T-helper 17 cell (primary cell): ENCODE data around the gene ZNF800. TPM values are rescaled to one million over a fixed set of nuclear protein-coding genes. Genes with fewer than 3 reads are reported as not detected.

Experiments used
- ATAC-seq: fragments of 150-1000 bp; cut with Tn5 transposase; 2 replicates; pipeline ENCODE4 v1.10.0; 2021; ENCODE audit warnings: mild to moderate bottlenecking, moderate library complexity
- DNase-seq, 3 donors: peaks; one replicate each; pipeline versions ENCODE4 v3.0.0 to v3.0.0-alpha.2; 2020 to 2021
- H3K9me3 ChIP-seq: one replicate; pipeline ENCODE4 v1.7.0; 2013; ENCODE audit warnings: low read length, mild to moderate bottlenecking; ENCODE audit not compliant: control insufficient read depth, poor library complexity, severe bottlenecking
- H3K27ac Mint-ChIP-seq: one replicate; pipeline ENCODE4 v1.8.0; 2022; ENCODE audit warnings: mild to moderate bottlenecking, moderate library complexity, mixed read lengths
- H3K27me3 Mint-ChIP-seq: one replicate; pipeline ENCODE4 v1.8.0; 2022; ENCODE audit warnings: mixed read lengths
- H3K36me3 Mint-ChIP-seq: one replicate; pipeline ENCODE4 v1.8.0; 2022; ENCODE audit warnings: low read depth, mixed read lengths
- H3K4me1 Mint-ChIP-seq: one replicate; pipeline ENCODE4 v1.8.0; 2022; ENCODE audit warnings: mild to moderate bottlenecking, mixed read lengths
- H3K4me3 Mint-ChIP-seq: one replicate; pipeline ENCODE4 v1.8.0; 2022; ENCODE audit warnings: mild to moderate bottlenecking, moderate library complexity, mixed read lengths
- total RNA-seq, 4 donors: library from RNA in 2 of 4; stranded (reverse) in 2 of 4; gene quantifications; one replicate each; pipeline ENCODE4 v1.2.3 and lab custom pipeline; 2022 to 2026

The ZNF800 gene
- total RNA-seq, 2 donors from 2014 or later: 67.2 to 70.1 TPM

DNA sequence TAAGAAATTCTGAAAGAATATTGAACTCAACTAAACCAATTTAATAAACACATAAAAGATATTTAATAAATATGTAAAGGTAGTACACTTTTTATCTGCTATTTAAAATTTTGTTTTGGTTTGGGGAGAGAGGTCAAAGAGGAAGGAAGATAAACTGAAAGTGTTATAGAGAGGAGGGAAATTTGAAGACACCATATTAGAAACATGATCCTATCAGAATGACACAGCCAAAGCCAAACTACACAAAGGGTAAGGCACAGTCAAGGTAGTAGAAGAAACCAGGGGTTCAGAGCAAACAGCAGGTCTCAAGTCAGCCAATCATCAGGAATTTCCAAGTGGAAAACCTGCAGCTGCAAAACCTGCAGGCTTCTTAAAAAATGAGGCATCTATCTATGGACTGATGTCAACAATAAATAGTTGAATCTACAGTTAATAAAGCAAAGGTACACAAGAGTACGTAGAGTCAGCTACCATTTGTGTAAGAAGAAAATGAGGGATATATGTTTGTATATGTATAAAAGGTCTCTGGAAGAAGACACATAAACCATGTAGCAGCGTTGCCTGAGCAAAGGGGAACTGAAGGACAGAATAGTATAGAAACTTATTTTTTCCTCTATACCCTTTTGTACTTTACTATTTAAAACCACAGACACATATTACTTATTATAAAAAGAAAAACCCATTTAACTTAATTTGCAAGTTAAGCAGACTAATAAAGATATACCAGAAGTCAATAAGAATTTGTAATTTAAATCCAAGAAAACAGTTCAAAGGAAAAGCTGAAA is 10.0 kb downstream of the ZNF800 start:
- Mint-ChIP-seq H3K36me3 (peaks cover 11% of the 10 kb centered on the region), H3K4me3 (peak overlapping the region; percentile 64), H3K4me1 (peaks cover 48% of the 10 kb centered on the region), H3K27me3 (no peaks in the 10 kb centered on the region), H3K27ac (no peak overlapping the region)
- DNase-seq: no peak
- ATAC-seq: no peak
- no peaks in the 10 kb centered on the region for H3K9me3 ChIP-seq

GRCh38 chr7:127380479-127380878 is 12.0 kb downstream of the ZNF800 start:
- Mint-ChIP-seq H3K27me3 (no peaks in the 10 kb centered on the region), H3K4me3 (peak overlapping the region; percentile 41), H3K4me1 (peaks cover 44% of the 10 kb centered on the region), H3K36me3 (peaks cover 11% of the 10 kb centered on the region), H3K27ac (peak overlapping the region; percentile 85)
- ATAC-seq: peak; percentile 35
- no peak for DNase-seq
- H3K9me3 ChIP-seq: no peaks in the 10 kb centered on the region

- no peak for ATAC-seq
- H3K27me3 Mint-ChIP-seq: no peaks in the 10 kb centered on the region
- peaks cover 11% of the 10 kb centered on the region for H3K36me3 Mint-ChIP-seq
- no peak for DNase-seq
- H3K4me3 Mint-ChIP-seq: peak overlapping the region; percentile 77
- no peaks in the 10 kb centered on the region for H3K9me3 ChIP-seq
- H3K4me1 Mint-ChIP-seq: peaks cover 44% of the 10 kb centered on the region
- peak overlapping the region; percentile 85 for H3K27ac Mint-ChIP-seq
Observed at GRCh38 chr7:127379642-127380041, 12.9 kb downstream of the ZNF800 start.

GRCh38 chr7:127378537-127378936 is 14.0 kb downstream of the ZNF800 start:
- no peak overlapping the region for H3K4me3 Mint-ChIP-seq
- ATAC-seq: no peak
- no peaks in the 10 kb centered on the region for H3K27me3 Mint-ChIP-seq
- no peak overlapping the region for H3K27ac Mint-ChIP-seq
- peaks cover 47% of the 10 kb centered on the region for H3K4me1 Mint-ChIP-seq
- no peaks in the 10 kb centered on the region for H3K9me3 ChIP-seq
- DNase-seq: no peak
- peaks cover 11% of the 10 kb centered on the region for H3K36me3 Mint-ChIP-seq

DNA sequence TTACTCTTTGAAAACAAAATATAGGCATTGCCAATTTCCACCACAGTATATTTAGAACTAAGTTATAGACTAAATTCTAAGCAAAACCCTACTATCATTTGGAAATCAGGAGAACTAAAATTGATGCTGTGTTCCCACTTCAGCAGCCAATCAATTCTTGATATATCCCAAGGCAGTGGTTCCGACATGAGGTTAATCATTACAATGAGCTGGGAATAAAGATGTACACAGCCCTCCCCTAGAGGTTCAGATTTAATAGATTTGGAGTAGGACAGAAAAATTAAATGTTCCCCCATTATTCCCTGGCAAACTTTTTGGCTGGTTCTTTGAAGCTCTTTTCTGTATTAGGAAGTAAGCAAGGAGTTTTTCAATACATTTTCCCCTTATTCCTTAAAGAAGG is 15.1 kb downstream of the ZNF800 start:
- no peak overlapping the region for H3K4me3 Mint-ChIP-seq
- H3K27ac Mint-ChIP-seq: peak overlapping the region; percentile 51
- DNase-seq (no peak), ATAC-seq (no peak)
- H3K9me3 ChIP-seq: no peaks in the 10 kb centered on the region
- H3K4me1 Mint-ChIP-seq: peaks cover 37% of the 10 kb centered on the region
- H3K36me3 Mint-ChIP-seq: peaks cover 6% of the 10 kb centered on the region
- no peaks in the 10 kb centered on the region for H3K27me3 Mint-ChIP-seq

DNA sequence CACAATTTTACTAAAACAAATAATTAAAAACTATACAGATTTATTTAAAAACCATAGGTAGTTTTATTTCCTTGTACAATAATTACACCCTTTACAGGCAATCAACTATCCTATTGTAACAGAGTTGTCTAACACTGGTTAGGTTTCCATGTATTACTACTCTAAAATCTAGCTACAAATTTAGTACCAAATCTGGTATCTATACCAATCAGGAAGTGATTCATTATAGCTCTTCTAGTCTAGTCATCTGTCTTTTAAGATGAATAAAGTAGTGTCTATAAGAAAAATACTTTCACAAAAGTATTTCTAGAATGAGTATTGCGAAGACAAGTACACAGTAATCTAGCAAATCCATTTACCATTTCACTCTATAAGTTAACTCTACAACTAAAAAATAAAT is 16.9 kb downstream of the ZNF800 start:
- no peaks in the 10 kb centered on the region for H3K27me3 Mint-ChIP-seq
- H3K27ac Mint-ChIP-seq: no peak overlapping the region
- ATAC-seq (no peak), DNase-seq (no peak)
- peaks cover 27% of the 10 kb centered on the region for H3K4me1 Mint-ChIP-seq
- H3K4me3 Mint-ChIP-seq: no peak overlapping the region
- peaks cover 3% of the 10 kb centered on the region for H3K36me3 Mint-ChIP-seq
- no peaks in the 10 kb centered on the region for H3K9me3 ChIP-seq

GRCh38 chr7:127367679-127368078 is 24.8 kb downstream of the ZNF800 start:
- Mint-ChIP-seq H3K36me3 (no peaks in the 10 kb centered on the region), H3K4me1 (peaks cover 18% of the 10 kb centered on the region), H3K27ac (no peak overlapping the region), H3K4me3 (no peak overlapping the region), H3K27me3 (no peaks in the 10 kb centered on the region)
- ATAC-seq: no peak
- H3K9me3 ChIP-seq: no peaks in the 10 kb centered on the region
- no peak for DNase-seq

GRCh38 chr7:127366680-127367079 is 25.8 kb downstream of the ZNF800 start:
- H3K36me3 Mint-ChIP-seq: no peaks in the 10 kb centered on the region
- H3K4me3 Mint-ChIP-seq: no peak overlapping the region
- ATAC-seq: no peak
- H3K9me3 ChIP-seq: no peaks in the 10 kb centered on the region
- H3K27me3 Mint-ChIP-seq: no peaks in the 10 kb centered on the region
- H3K27ac Mint-ChIP-seq: no peak overlapping the region
- no peak for DNase-seq
- peaks cover 18% of the 10 kb centered on the region for H3K4me1 Mint-ChIP-seq

- Mint-ChIP-seq H3K27ac (no peak overlapping the region), H3K36me3 (no peaks in the 10 kb centered on the region), H3K4me3 (no peak overlapping the region), H3K27me3 (no peaks in the 10 kb centered on the region), H3K4me1 (peaks cover 18% of the 10 kb centered on the region)
- no peak for DNase-seq
- H3K9me3 ChIP-seq: no peaks in the 10 kb centered on the region
- ATAC-seq: no peak
Observed at GRCh38 chr7:127365957-127366315, 26.6 kb downstream of the ZNF800 start.

DNA sequence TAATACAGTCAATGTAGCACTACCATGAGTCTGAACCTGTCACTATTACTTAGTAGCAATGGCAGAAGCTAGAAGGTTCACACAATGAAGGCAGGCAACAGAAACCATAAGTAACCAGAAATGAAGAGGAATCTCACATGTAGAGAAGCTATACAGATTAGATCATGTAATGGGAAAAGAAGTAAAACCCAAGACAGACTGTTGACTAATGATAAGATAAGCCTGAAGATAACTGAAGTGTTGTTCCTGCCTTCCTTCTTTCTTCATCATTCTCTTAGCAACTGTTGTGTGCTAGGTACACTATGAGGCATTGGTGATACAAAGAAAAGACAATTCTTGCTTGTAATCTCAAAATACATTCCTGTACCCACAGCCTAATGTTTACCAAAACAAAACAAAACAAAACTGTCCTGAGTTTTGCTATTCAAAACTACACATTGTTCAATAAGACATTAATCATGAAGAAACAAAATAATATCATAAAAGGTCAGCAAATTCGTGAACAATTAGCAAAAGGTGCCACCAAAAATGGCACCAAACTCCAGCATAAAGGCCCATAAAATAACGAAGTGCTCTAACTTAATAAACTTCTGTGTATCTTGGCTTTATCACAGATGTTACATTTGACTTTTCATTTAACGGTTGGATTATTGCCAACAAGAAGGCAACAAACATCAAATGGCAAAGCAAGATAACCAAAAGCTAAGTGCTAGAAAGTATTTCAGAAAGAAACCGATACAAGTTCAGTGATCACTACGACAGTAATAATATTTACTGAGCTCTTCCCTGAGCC is 27.1 kb downstream of the ZNF800 start:
- no peak for ATAC-seq

GRCh38 chr7:127362364-127363027 is 30.0 kb downstream of the ZNF800 start:
- no peaks in the 10 kb centered on the region for H3K9me3 ChIP-seq
- no peak overlapping the region for H3K27ac Mint-ChIP-seq
- peaks cover 19% of the 10 kb centered on the region for H3K4me1 Mint-ChIP-seq
- ATAC-seq (no peak), DNase-seq (no peak)
- no peaks in the 10 kb centered on the region for H3K27me3 Mint-ChIP-seq
- peaks cover 7% of the 10 kb centered on the region for H3K36me3 Mint-ChIP-seq
- H3K4me3 Mint-ChIP-seq: no peak overlapping the region

More for the DNA sequence above, 27.1 kb downstream of the ZNF800 start:
- H3K9me3 ChIP-seq: no peaks in the 10 kb centered on the region
- DNase-seq: no peak
- Mint-ChIP-seq H3K36me3 (no peaks in the 10 kb centered on the region), H3K4me1 (peaks cover 18% of the 10 kb centered on the region), H3K4me3 (no peak overlapping the region), H3K27me3 (no peaks in the 10 kb centered on the region), H3K27ac (no peak overlapping the region)

GRCh38 chr7:127361736-127362135 is 30.8 kb downstream of the ZNF800 start:
- DNase-seq: no peak
- H3K36me3 Mint-ChIP-seq: peaks cover 7% of the 10 kb centered on the region
- H3K27ac Mint-ChIP-seq: no peak overlapping the region
- H3K4me1 Mint-ChIP-seq: peaks cover 15% of the 10 kb centered on the region
- no peaks in the 10 kb centered on the region for H3K27me3 Mint-ChIP-seq
- no peaks in the 10 kb centered on the region for H3K9me3 ChIP-seq
- H3K4me3 Mint-ChIP-seq: no peak overlapping the region
- ATAC-seq: no peak

DNA sequence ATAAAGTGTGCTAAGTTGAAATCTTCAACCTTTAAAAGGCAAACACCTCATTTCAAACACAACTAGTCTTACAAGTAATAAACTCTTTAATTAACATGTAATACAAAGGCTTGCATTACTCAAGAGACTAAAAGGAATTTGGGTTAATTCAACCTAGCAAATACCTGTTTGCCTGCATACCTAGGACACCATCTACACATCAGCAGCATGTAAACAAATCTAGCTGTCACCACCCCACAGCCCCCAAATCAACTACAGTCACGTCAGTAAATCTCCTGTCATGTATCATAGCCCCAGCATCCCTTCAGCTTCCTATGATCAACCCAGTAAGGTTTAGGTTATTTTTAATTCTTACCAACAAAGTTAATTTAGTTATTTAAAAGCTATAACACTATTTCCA is 33.5 kb downstream of the ZNF800 start:
- H3K9me3 ChIP-seq: no peaks in the 10 kb centered on the region
- H3K4me1 Mint-ChIP-seq: peaks cover 13% of the 10 kb centered on the region
- H3K27ac Mint-ChIP-seq: peak overlapping the region; percentile 21
- peaks cover 11% of the 10 kb centered on the region for H3K36me3 Mint-ChIP-seq
- no peak overlapping the region for H3K4me3 Mint-ChIP-seq
- H3K27me3 Mint-ChIP-seq: no peaks in the 10 kb centered on the region
- ATAC-seq (no peak), DNase-seq (no peak)
